ENCODE results near the gene ATG101.
"Not testable (repeated sequence)": the region's sequence is repeated elsewhere in the genome, so short reads cannot be mapped to it uniquely, and the experiment has no call there.

The ATG101 gene

GRCh38 chr12:52080403-52081251 lies 10.8 kb downstream of the ATG101 start:
- no peak for DNase-seq

- no peak for DNase-seq
Measured at GRCh38 chr12:52081263-52081733, 11.5 kb downstream of the ATG101 start.

- no peak for DNase-seq
Measured at GRCh38 chr12:52082026-52082668, 12.4 kb downstream of the ATG101 start.

GRCh38 chr12:52082669-52082987 lies 12.8 kb downstream of the ATG101 start:
- no peak for DNase-seq

GRCh38 chr12:52082988-52083637 lies 13.3 kb downstream of the ATG101 start:
- DNase-seq = no peak

GRCh38 chr12:52083638-52083996 lies 13.8 kb downstream of the ATG101 start:
- no peak for DNase-seq

GRCh38 chr12:52084491-52085231 lies 14.9 kb downstream of the ATG101 start:
- no peak for DNase-seq

DNA sequence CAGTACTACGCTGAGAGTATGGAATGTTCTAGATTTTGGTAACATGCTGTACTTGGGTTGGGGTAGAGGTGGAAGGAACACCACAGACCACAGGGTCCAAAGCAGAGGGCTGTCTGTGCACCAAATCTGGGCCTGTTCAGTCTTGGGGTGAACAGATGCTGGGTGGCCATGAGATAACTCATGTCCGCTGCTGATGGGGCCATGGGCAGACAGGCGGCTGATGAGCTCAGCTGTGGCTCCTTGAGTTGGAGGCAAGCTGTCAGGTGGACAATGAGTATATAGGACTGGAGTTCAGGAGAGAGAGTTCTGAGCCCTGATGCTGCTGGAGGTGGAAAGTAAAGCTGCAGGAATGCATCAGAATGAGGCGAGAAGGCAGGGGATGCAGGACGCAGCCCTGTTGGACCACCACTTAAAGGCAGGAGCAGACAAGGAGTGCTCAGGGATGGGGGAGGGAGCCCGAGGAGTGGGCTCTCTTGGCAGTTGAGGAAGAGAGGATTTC lies 16.0 kb downstream of the ATG101 start:
- no peak for DNase-seq

DNA sequence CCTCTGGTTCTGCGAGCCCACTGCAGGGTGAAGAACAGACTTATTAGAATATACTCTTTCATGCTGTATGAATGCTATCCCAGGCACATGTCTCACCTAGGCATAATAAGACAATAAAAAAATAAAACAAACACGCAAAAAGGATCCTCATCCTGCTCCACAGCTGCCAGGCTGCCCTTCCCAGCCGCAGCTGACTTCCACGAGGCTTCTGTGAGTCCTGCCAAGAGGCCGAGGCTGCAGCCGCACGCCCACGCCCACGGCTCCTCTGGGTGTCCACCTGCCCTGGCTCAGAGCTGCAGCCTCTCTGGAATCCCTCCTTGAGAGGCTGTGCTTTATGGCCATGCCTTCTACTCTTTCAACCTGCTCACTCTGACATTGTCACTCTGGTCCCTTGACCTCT lies 16.6 kb downstream of the ATG101 start:
- DNase-seq = no peak

GRCh38 chr12:52086944-52087835 lies 17.4 kb downstream of the ATG101 start:
- DNase-seq = no peak

GRCh38 chr12:52087961-52088820 lies 18.4 kb downstream of the ATG101 start:
- no peak for DNase-seq

GRCh38 chr12:52089491-52089890 lies 19.7 kb downstream of the ATG101 start:
- no peak for DNase-seq

GRCh38 chr12:52090291-52090690 lies 20.5 kb downstream of the ATG101 start:
- no peak for DNase-seq

DNA sequence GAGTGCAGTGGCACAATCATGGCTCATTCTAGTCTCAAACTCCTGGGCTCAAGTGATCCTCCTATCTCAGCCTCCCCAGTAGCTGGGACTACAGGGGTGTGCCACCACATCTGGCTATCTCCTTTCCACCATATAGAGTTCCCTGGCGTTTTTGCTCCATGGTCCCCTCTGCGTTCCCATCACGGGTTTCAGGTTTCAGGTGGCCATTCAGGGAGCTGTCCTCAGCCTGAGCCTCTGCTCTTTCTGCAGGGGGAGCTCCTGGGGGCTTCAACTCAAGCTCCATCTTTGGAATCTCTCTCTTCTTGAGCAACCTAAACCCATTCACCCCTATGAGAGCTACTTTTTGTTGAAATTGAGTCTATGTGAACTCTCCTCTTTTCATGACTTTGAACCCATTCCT lies 21.3 kb downstream of the ATG101 start:
- DNase-seq = no peak

GRCh38 chr12:52091869-52092268 lies 22.1 kb downstream of the ATG101 start:
- no peak for DNase-seq

- no peak for DNase-seq
Measured at GRCh38 chr12:52093346-52093745, 23.6 kb downstream of the ATG101 start.

DNA sequence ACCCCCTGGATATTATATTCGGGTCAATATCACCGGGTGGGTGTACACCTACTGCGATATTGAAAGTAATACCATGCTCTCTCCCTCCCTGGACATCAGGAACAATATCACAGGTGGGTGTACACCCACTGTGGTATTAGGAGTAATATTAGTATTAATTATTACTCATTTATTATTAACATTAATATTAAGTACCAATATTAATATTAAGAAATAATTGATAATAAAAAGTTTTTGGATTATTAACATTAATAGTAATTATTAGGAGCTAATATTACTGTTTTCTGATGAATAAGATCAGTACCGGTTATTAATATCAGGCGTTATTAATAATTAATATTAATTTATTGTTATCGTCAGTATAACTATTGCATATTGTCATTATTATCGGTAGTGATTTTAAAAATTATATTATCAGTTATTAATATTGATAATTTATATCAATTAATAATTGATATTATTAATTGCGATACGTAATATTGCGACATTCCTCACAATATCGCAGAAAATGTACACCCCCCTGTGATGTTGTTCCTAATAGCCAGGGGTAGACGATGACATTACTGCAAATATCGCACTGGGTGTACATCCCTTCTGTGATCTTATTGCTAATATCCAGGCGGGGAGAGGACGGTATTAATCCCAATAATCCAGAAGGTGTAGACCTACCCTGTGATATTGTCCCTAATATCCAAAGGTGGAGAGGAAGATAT lies 26.7 kb downstream of the ATG101 start:
- DNase-seq = no peak

GRCh38 chr12:52097045-52097666 lies 27.4 kb downstream of the ATG101 start:
- DNase-seq = no peak

DNA sequence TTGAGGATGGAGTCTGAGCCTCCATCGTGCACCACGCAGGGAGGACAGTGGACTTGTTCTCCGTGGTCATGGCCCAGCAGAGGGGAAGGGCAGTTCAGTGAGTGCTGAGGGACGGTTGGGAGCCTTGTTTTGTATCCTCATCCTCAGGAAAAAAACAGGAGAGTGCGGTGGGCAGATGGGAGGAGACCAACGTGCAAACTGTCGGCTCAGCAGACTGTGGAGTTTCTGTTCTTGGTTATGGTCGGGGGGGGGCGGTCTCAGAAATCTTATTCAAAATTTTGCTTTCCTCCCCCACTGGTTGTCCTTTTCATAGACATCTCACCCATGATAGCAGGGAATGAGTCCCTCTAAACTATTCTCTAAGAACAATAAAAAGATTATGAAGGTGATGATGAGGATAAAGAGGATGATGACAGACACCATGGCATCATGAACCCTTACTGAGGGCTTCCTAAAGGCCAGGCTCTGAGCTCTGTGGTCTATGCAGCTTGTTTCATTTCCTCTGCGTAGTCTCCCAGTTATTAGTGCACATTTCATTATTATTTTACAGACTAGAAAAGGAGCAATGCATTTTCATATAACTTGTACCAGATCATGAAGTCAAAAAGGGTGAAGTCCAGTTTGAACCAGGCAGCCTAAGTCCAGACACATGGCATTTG lies 34.8 kb downstream of the ATG101 start:
- DNase-seq = not testable (repeated sequence)
